Activated CD4-positive, alpha-beta T cell treated with anti-CD3 and anti-CD28 coated beads, Interleukin-2, amount 50 U/mL, for 1 hour (primary cell): ENCODE data around the gene PLP1.
"Not testable (repeated sequence)": the region's sequence is repeated elsewhere in the genome, so short reads cannot be mapped to it uniquely, and the experiment has no call there.

Source experiments
- DNase-seq: peaks from one replicate; pipeline ENCODE4 v3.0.0-alpha.2; 2020

PLP1 gene

GRCh38 chrX:103776546-103776945 lies at the start of gene PLP1:
TSS of gene PLP1 (plus strand) at chrX:103776840. CDS start at chrX:103776996, 156 bp downstream.
- DNase-seq = no peak

GRCh38 chrX:103727115-103727514 lies 49.5 kb upstream of the PLP1 start:
- no peak for DNase-seq

- no peak for DNase-seq
Observed at GRCh38 chrX:103729015-103729414, 47.6 kb upstream of the PLP1 start.

- DNase-seq = no peak
Observed at GRCh38 chrX:103730147-103730795, 46.4 kb upstream of the PLP1 start.

- no peak for DNase-seq
Observed at GRCh38 chrX:103730796-103731493, 45.7 kb upstream of the PLP1 start.

GRCh38 chrX:103733017-103733416 lies 43.6 kb upstream of the PLP1 start:
- DNase-seq = no peak

- no peak for DNase-seq
Observed at GRCh38 chrX:103734125-103734760, 42.4 kb upstream of the PLP1 start.

- no peak for DNase-seq
Observed at GRCh38 chrX:103737696-103738095, 38.9 kb upstream of the PLP1 start.

GRCh38 chrX:103739421-103739820 lies 37.2 kb upstream of the PLP1 start:
- no peak for DNase-seq

- no peak for DNase-seq
Observed at GRCh38 chrX:103741879-103742278, 34.8 kb upstream of the PLP1 start.

GRCh38 chrX:103742339-103742738 lies 34.3 kb upstream of the PLP1 start:
- DNase-seq = no peak

GRCh38 chrX:103747163-103747562 lies 29.5 kb upstream of the PLP1 start:
- DNase-seq = no peak

- DNase-seq = no peak
Observed at GRCh38 chrX:103754401-103754800, 22.2 kb upstream of the PLP1 start.

GRCh38 chrX:103756736-103757135 lies 19.9 kb upstream of the PLP1 start:
- DNase-seq = no peak

GRCh38 chrX:103758555-103758954 lies 18.1 kb upstream of the PLP1 start:
- DNase-seq = no peak

GRCh38 chrX:103763541-103763940 lies 13.1 kb upstream of the PLP1 start:
- DNase-seq = not testable (repeated sequence)

GRCh38 chrX:103766813-103767555 lies 9.7 kb upstream of the PLP1 start:
- not testable (repeated sequence) for DNase-seq

- DNase-seq = no peak
Observed at GRCh38 chrX:103773445-103773844, 3.2 kb upstream of the PLP1 start.

GRCh38 chrX:103774070-103774642 lies 2.5 kb upstream of the PLP1 start:
- DNase-seq = no peak

GRCh38 chrX:103779141-103779789 lies 2.6 kb downstream of the PLP1 start:
- DNase-seq = no peak

- no peak for DNase-seq
Observed at GRCh38 chrX:103780336-103781061, 3.9 kb downstream of the PLP1 start.

GRCh38 chrX:103781062-103781402 lies 4.4 kb downstream of the PLP1 start:
- DNase-seq = no peak
